BLaER1 (cell line): ENCODE measurements around the gene NDEL1.

ENCODE experiments used
- H3K27ac ChIP-seq: shearing (Covaris generic); formaldehyde crosslinking; 2 replicates; pipeline ENCODE4 v1.8.1; 2022
- H3K27me3 ChIP-seq: shearing (Covaris generic); formaldehyde crosslinking; 2 replicates; pipeline ENCODE4 v1.8.1; 2022
- H3K36me3 ChIP-seq: shearing (Covaris generic); formaldehyde crosslinking; 2 replicates; pipeline ENCODE4 v1.8.1; 2022
- H3K4me1 ChIP-seq: shearing (Covaris generic); formaldehyde crosslinking; 2 replicates; pipeline ENCODE4 v1.8.1; 2022
- H3K4me2 ChIP-seq: shearing (Covaris generic); formaldehyde crosslinking; 2 replicates; pipeline ENCODE4 v1.8.1; 2022
- H3K4me3 ChIP-seq: shearing (Covaris generic); formaldehyde crosslinking; 2 replicates; pipeline ENCODE4 v1.8.1; 2022
- H3K9ac ChIP-seq: shearing (Covaris generic); formaldehyde crosslinking; 2 replicates; pipeline ENCODE4 v1.8.1; 2022
- H3K9me3 ChIP-seq: shearing (Covaris generic); formaldehyde crosslinking; 2 replicates; pipeline ENCODE4 v1.8.1; 2022
- H4K20me1 ChIP-seq: shearing (Covaris generic); formaldehyde crosslinking; 2 replicates; pipeline ENCODE4 v1.8.1; 2022
- Cebpa-rat ChIP-seq: shearing (Covaris generic); IDR thresholded peaks from 2 replicates; pipeline ENCODE4 v1.8.1; 2022

Gene NDEL1

DNA sequence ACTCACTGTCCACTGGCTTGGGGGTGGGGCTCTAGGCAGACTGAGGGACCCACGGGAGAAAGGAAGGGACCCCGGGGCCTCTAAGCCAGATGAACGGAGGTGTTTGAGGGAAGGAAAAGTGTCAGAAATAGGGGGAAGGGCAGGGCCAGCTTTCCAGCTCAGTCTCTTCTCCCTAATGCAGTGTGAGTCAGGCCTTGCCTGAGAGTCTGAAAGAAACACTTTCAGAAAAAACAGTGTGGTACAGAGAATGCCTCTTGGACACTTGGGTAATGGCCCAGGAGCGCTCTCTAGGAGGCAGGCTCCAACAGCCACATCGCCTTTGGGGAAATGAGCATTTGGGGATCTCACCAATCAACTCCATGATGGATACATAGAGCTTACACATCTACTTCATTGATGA, 46.9 kb downstream of the NDEL1 start:
- no peak for TF ChIP-seq Cebpa-rat
- H3K9ac ChIP-seq, result no peak overlapping the region
- peaks cover 99% of the 10 kb centered on the region for H3K36me3 ChIP-seq
- H3K27ac ChIP-seq, result no peak overlapping the region
- H4K20me1 ChIP-seq, result peaks cover 48% of the 10 kb centered on the region
- no peaks in the 10 kb centered on the region for H3K4me1 ChIP-seq
- no peak overlapping the region for H3K4me2 ChIP-seq
- H3K4me3 ChIP-seq, result no peak overlapping the region
- peaks cover 9% of the 10 kb centered on the region for H3K9me3 ChIP-seq
- H3K27me3 ChIP-seq, result no peaks in the 10 kb centered on the region

DNA sequence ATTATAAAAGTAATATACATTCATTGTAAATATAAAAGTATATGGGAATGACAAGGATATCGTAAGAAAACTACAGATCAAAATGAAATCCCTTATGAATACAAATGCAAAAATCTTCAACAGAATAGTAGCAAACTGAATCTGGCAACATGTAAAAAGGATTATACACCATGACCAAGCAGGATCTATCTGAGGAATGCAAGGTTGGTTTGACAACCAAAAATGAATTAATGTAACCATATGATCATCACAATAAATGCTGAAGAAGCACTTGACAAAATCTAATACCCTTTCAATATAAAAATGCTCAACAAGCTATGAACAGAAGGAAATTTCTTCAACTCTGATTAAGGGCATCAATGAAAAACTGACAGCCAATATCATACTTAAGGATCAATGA, 48.8 kb downstream of the NDEL1 start:
- Histone ChIP-seq H3K27me3 (no peaks in the 10 kb centered on the region), H3K36me3 (peaks cover 99% of the 10 kb centered on the region), H3K9me3 (peaks cover 9% of the 10 kb centered on the region), H4K20me1 (peaks cover 41% of the 10 kb centered on the region), H3K4me3 (no peak overlapping the region), H3K9ac (no peak overlapping the region), H3K4me2 (no peak overlapping the region), H3K4me1 (no peaks in the 10 kb centered on the region), H3K27ac (no peak overlapping the region)
- no peak for TF ChIP-seq Cebpa-rat

DNA sequence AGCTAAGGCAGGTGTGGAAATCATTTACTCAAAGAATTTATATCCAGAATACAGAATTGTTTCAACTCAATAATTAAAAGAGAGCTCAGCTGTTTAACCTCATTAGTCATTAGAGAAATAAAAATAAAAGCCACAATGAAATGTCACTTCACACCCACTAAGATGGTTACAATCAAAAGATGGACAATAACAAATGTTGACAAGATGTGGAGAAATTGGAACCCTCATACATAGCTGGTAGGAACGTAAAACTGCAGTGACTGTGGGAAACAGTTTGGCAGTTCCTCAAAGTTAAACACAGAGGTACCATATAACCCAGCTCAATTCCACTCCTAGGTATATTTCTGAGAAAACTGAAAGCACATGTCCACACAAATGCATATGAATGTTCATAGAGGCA, 49.8 kb downstream of the NDEL1 start:
- no peak overlapping the region for H3K9ac ChIP-seq
- peaks cover 9% of the 10 kb centered on the region for H3K9me3 ChIP-seq
- peaks cover 7% of the 10 kb centered on the region; the same call in 1 of the 2 replicates for H3K4me1 ChIP-seq
- H3K4me3 ChIP-seq, result no peak overlapping the region
- H4K20me1 ChIP-seq, result peaks cover 37% of the 10 kb centered on the region
- peaks cover 99% of the 10 kb centered on the region for H3K36me3 ChIP-seq
- no peak overlapping the region for H3K4me2 ChIP-seq
- H3K27me3 ChIP-seq, result no peaks in the 10 kb centered on the region
- H3K27ac ChIP-seq, result no peak overlapping the region
- no peak for TF ChIP-seq Cebpa-rat

DNA sequence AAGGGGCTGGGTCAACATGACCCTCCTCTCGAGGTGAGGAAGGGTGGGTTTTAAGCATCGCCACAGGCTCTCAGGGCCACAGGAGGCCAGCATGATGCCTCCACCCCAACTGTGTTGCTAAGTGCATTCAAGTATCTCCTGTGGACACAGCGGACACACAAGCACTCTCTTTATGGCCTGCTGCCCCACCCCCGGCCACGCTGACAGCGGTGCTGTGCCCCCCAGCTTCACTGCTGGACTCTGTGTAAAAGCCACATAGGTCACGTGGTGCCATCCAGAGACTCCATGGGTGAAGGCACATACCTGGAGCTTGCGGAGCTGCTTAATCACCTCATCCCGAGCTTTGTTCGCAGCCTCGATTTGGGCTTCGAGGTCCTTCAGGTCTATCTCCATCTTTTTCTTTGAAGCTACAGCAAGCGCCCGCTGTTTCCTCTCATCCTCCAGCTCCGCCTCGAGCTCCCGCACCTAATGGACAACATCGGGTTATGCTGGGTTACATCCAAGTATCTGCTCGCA, 51.5 kb downstream of the NDEL1 start:
- H3K9ac ChIP-seq, result no peak overlapping the region
- H3K36me3 ChIP-seq, result peaks cover 99% of the 10 kb centered on the region
- no peak overlapping the region for H3K27ac ChIP-seq

GRCh38 chr17:8487743-8488142, 52.1 kb downstream of the NDEL1 start:
- Histone ChIP-seq H3K27me3 (no peaks in the 10 kb centered on the region), H3K4me2 (no peak overlapping the region), H3K27ac (no peak overlapping the region), H3K36me3 (peaks cover 99% of the 10 kb centered on the region), H3K9ac (no peak overlapping the region), H3K4me1 (peaks cover 7% of the 10 kb centered on the region; the same call in 1 of the 2 replicates), H4K20me1 (peaks cover 34% of the 10 kb centered on the region), H3K4me3 (no peak overlapping the region), H3K9me3 (peaks cover 9% of the 10 kb centered on the region)
- no peak for TF ChIP-seq Cebpa-rat

More for the DNA sequence above, 51.5 kb downstream of the NDEL1 start:
- peaks cover 9% of the 10 kb centered on the region for H3K9me3 ChIP-seq
- no peak overlapping the region for H3K4me2 ChIP-seq
- H3K4me1 ChIP-seq, result peaks cover 7% of the 10 kb centered on the region; the same call in 1 of the 2 replicates
- H3K27me3 ChIP-seq, result no peaks in the 10 kb centered on the region
- peaks cover 37% of the 10 kb centered on the region for H4K20me1 ChIP-seq
- TF ChIP-seq Cebpa-rat, result no peak
- no peak overlapping the region for H3K4me3 ChIP-seq

GRCh38 chr17:8488491-8488890, 52.8 kb downstream of the NDEL1 start:
- Histone ChIP-seq H4K20me1 (peaks cover 34% of the 10 kb centered on the region), H3K9me3 (peaks cover 9% of the 10 kb centered on the region), H3K36me3 (peaks cover 99% of the 10 kb centered on the region), H3K4me1 (peaks cover 7% of the 10 kb centered on the region; the same call in 1 of the 2 replicates), H3K4me2 (no peak overlapping the region), H3K4me3 (no peak overlapping the region), H3K27me3 (no peaks in the 10 kb centered on the region), H3K9ac (no peak overlapping the region), H3K27ac (no peak overlapping the region)
- TF ChIP-seq Cebpa-rat, result no peak

- no peak overlapping the region for H3K9ac ChIP-seq
- H3K9me3 ChIP-seq, result peaks cover 9% of the 10 kb centered on the region
- no peak overlapping the region for H3K4me3 ChIP-seq
- peaks cover 99% of the 10 kb centered on the region for H3K36me3 ChIP-seq
- H4K20me1 ChIP-seq, result peaks cover 34% of the 10 kb centered on the region
- H3K27ac ChIP-seq, result no peak overlapping the region
- H3K27me3 ChIP-seq, result no peaks in the 10 kb centered on the region
- no peak for TF ChIP-seq Cebpa-rat
- H3K4me1 ChIP-seq, result peaks cover 7% of the 10 kb centered on the region; the same call in 1 of the 2 replicates
- H3K4me2 ChIP-seq, result no peak overlapping the region
These were observed 53.2 kb downstream of the NDEL1 start for GRCh38 chr17:8488901-8489300.

DNA sequence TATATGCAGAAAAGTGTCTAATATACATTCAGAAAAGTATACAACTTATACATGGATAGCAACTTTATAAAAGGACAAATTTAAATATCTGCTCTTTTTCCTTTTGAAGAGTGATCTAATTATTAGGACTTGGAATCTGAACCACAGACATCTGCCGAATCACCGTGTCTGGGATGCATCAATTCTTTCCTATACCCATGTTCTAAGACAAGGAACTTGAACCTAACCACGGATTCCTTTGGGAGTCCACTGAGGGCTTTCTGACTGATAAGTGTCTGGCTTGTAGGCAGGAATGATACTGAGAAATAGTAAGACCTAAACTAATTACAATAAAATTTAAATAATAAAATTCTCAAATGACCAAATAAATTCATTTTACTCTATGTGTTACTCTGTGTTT, 54.2 kb downstream of the NDEL1 start:
- no peak for TF ChIP-seq Cebpa-rat
- Histone ChIP-seq H3K4me1 (peaks cover 7% of the 10 kb centered on the region; the same call in 1 of the 2 replicates), H3K27ac (no peak overlapping the region), H3K27me3 (no peaks in the 10 kb centered on the region), H3K9ac (no peak overlapping the region), H3K4me3 (no peak overlapping the region), H3K9me3 (peaks cover 2% of the 10 kb centered on the region), H3K36me3 (peaks cover 99% of the 10 kb centered on the region), H4K20me1 (peaks cover 34% of the 10 kb centered on the region), H3K4me2 (0 out of 2 replicates have a peak overlapping the region, but pooled peaks have one; percentile 11)

GRCh38 chr17:8490256-8491023, 54.8 kb downstream of the NDEL1 start:
- peaks cover 100% of the 10 kb centered on the region for H3K36me3 ChIP-seq
- no peaks in the 10 kb centered on the region for H3K9me3 ChIP-seq
- no peak overlapping the region for H3K9ac ChIP-seq
- no peak for TF ChIP-seq Cebpa-rat
- peaks cover 7% of the 10 kb centered on the region; the same call in 1 of the 2 replicates for H3K4me1 ChIP-seq
- H3K27ac ChIP-seq, result no peak overlapping the region
- H3K27me3 ChIP-seq, result no peaks in the 10 kb centered on the region
- peaks cover 34% of the 10 kb centered on the region for H4K20me1 ChIP-seq
- 0 out of 2 replicates have a peak overlapping the region, but pooled peaks have one; percentile 11 for H3K4me2 ChIP-seq
- no peak overlapping the region for H3K4me3 ChIP-seq

GRCh38 chr17:8492121-8492520, 56.4 kb downstream of the NDEL1 start:
- H3K4me3 ChIP-seq, result no peak overlapping the region
- H3K27me3 ChIP-seq, result no peaks in the 10 kb centered on the region
- no peak overlapping the region for H3K9ac ChIP-seq
- no peak overlapping the region for H3K27ac ChIP-seq
- no peak overlapping the region for H3K4me2 ChIP-seq
- peaks cover 34% of the 10 kb centered on the region for H4K20me1 ChIP-seq
- H3K9me3 ChIP-seq, result no peaks in the 10 kb centered on the region
- TF ChIP-seq Cebpa-rat, result no peak
- H3K4me1 ChIP-seq, result peaks cover 7% of the 10 kb centered on the region; the same call in 1 of the 2 replicates
- peaks cover 100% of the 10 kb centered on the region for H3K36me3 ChIP-seq
